HS-5 (cell line): ENCODE measurements around the gene COL5A3.

ENCODE experiments used
- DNase-seq: peaks from one replicate; pipeline ENCODE4 v3.0.0-alpha.2; 2012; ENCODE audit warnings: low read depth

Gene COL5A3

GRCh38 chr19:10010939-10011338 lies 635 bp upstream of the COL5A3 start:
- no peak for DNase-seq

DNA sequence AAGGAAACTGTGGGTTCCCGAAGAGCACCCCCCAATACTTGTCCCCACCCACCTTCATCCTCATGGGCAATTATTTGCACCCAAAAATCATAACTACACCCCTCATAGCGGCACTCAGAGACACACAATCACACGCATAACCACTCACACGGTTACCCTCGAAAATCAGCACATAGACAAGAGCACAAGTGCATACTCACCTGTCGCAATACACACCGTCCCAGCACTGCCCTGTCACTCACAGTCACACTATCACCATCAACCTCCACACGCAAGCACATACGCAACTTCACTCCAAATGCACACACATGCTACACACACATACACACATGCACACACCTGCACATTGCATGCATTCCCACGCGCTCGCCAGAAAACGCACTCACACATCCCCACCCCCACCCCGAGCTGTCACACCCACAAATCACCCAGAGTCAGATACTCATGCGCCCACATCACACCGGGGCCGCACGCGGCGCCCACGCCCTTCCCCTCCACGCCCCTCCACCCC lies 535 bp downstream of the COL5A3 start:
- no peak for DNase-seq

DNA sequence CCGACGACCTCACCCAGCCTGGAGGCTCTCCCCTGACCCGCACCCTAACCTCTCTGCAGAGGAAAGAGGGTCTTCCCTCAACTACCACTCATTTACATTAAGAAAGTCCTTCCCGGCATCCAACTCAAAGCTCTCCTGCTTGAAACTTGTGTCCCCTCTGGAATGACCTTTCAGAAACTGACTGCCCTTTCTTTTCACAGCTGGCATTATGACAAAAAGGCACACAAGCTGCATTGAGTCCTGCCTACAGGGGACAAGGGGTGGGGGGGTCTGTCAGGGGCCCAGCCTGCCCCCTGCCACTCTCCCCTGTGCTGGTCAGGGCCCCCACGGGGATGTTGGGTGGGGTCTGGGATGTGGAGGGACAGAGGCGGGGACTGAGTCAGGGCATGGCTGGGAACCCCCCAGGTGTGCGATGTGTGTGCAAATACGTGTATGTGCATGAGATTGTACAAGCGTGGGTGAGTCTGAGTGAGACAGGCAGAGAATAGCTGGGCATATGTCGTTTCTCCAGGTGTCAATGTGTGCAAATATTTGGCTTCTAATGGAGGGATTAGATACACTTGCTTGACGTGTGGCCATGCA lies 2.0 kb downstream of the COL5A3 start:
- DNase-seq: no peak

- DNase-seq: no peak
These were observed 2.7 kb downstream of the COL5A3 start for GRCh38 chr19:10007371-10008183.

- no peak for DNase-seq
These were observed 3.5 kb downstream of the COL5A3 start for GRCh38 chr19:10006752-10007323.

DNA sequence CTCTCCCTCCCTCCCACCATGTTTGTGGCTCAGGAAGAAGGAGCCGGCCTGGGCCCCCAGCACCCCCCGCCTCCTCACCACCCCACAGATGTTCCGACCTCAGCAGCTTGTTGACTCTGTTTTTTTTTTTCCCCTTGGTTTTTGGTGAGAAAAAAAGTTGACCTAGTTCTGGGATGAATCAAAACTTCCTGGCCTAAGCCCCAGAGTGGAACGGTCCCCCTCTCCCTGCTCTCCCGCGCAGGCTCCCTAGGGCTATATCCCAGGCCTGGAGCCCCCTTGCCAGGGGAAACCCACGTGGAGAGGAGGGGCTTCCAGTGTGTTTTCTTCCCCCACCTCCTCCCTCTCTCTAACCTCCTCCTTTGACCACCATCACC lies 4.0 kb downstream of the COL5A3 start:
- DNase-seq: no peak

DNA sequence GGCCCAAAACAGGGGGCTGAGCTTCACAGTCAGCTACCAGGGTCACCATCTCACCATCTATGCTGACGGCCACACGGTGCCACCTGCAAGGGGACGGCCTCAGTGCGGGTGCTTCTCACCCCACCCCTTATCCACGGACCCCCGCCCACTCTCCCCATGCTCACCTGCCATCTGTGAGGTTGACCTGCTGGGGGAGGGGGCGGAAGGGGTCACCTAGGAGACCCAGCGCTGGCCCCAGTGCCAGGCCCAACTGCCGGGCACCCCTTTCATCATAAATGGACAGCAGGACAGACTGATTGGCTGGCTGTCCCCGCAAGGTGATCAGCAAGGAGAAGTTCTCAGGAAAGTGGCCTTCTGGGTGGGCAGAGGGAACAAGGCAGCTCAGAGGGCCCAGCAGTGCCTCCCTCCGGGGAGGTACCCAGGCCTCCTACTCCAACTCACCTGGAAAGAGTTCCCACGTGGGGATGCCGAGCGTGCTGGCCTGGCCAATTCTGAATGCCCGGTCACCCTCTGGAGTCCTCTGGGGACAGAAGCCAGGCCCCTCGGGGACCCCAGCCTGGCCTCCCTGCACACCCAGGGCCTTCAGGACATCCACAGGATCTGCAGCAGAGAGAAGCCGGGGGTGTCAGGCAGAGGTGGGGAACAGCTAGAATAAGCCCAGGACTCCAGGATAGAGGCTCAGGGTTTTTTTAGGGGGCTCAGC lies 4.5 kb downstream of the COL5A3 start:
- no peak for DNase-seq

GRCh38 chr19:10004617-10005016 lies 5.7 kb downstream of the COL5A3 start:
- DNase-seq: no peak

DNA sequence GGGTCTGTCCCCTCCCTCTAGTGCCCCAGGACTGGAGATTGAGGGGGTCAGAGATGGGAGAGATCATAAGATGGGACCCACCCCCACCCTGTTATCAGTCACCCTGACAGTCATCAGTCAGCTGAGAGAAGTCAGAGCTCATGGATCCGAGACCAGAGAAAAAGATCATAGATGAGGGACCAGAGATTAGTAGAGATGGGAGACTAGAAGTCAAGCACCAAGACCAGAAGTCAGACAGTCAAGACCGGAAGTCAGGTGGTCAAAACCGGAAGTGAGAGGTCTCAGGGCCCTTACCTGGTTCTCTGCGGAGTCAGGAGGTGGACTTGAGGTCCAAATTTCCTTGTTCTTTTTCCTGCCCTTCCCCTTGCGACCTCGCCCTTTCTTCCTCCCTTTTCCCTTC lies 7.0 kb downstream of the COL5A3 start:
- DNase-seq: no peak

- DNase-seq: no peak
These were observed 8.4 kb downstream of the COL5A3 start for GRCh38 chr19:10001899-10002298.

DNA sequence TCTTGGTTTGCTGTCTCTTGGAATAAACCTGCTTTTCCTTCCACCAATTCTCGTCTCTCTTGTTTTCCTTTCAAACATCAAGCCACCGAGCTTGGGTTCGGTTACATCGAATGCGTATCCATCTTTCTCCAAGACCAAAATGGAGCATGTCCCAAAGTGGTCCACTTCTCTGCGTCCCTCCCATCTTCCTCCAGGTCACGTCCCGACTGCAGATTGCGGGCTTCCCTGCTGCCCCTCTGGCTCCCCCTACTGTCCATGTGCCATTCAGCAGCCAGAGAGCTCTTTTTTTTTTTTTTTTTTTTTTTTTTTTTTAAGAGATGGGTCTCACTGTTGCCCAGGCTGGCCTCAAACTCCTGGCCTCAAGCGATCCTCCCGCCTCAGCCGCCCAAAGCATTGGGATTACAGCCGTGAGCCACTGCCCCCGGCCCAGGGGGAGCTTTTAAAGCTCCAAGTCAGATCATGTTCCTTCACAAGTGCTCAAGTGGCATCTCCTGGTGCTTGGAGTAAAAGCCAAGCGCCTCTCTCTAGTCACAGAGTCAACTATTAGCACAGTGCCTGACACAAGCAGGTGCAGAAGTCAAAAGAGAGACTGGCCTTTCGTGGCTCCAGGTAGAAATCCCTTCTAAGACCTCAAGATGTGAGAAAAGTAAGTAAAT lies 10.0 kb downstream of the COL5A3 start:
- DNase-seq: no peak

DNA sequence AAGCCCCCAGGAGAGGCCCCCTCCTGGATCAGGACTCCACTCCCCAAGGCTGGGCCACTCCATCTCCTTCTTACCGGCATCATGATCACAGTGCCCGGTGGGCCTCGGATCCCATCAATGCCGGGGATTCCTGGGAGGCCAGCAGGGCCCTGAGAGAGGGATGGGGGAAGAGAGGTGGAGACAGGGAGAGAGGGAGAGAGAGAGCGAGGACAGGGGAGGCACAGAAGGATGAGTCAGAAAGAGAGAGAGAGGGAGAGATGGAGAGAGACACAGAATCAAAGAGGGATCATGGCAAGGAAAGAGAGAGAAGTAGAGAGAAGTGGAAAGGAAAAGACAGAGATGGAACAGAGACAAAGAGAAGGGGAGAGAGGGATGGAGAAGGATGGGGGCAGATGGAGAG lies 13.8 kb downstream of the COL5A3 start:
- no peak for DNase-seq

GRCh38 chr19:9995999-9996398 lies 14.3 kb downstream of the COL5A3 start:
- no peak for DNase-seq

DNA sequence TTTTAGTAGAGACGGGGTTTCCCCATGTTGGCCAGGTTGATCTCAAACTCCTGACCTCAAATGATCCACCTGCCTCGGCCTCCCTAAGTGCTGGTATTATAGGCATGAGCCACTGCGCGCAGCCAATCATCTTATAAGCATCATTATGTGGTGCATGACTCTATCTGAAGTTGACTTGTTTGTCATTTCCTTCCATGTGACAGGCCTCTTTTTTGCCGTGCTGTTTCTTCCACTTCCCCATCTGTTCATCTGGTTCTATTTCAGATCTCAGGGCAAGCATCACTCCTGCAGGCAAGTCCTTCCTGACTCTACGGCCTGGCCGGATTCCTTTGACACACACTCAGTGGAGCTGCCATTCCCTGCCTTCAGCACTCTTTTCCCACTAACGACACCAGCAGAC lies 15.2 kb downstream of the COL5A3 start:
- no peak for DNase-seq

GRCh38 chr19:9991425-9992191 lies 18.7 kb downstream of the COL5A3 start:
- no peak for DNase-seq

- DNase-seq: no peak
These were observed 20.8 kb downstream of the COL5A3 start for GRCh38 chr19:9989504-9989903.

DNA sequence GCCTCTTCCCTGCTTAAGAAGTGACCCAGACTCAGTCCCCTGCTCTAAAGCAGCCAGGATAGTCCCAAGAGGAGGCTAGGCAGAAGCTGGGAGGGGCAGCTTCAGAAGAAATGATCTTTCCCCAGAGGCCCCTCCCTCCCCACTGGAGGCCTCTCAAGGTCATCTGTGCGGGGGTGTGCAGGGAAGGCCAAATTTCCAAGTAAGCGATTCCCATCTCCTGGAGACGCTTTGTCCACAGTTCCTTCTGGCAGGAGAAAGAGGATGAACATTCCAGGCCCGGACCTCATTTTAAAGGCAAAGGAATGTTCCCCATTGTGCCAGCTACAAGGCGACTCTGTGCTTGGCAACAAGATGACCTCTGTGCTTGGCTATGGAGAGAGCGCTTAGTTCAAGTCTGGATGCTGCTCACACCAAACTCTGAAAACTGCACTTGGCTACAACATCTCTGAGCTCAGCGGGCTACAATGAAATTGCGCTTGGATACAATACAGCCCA lies 23.5 kb downstream of the COL5A3 start:
- DNase-seq: no peak

DNA sequence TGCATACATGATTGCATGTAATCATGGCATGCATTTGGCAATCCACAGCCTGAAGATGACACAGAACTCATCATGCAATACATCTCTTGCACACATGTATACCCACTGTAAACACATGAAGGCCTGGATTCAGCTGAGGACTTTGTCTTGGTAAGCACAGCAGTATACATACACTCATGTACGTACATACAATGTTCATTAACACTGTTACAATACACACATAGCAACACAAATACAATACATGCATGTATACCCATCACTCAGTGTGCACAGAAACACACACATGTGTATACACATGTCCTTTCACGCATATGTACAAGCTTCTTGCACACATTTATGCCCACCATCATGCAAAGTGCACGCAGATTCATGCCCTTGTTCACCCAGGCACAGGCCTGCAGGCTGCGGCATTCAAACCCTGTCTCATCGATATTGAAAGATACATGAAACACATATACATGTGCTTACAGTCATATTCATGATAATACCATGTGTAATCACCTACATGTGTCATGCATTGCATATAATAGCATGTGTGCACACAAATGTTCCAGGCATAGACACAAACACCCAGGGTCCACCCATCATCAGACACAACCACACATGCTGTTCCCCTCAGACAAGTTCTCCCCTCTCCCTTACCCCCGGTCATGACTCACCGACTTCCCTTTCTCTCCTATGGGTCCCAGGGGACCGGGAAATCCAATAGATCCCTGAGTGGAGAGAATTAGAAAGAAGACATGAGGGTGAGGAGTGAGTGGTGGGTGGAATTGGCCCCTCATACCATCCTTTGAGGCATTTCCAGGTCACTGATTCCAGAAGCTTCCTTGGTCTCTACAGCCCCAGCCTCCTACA lies 28.7 kb downstream of the COL5A3 start:
- no peak for DNase-seq

- no peak for DNase-seq
These were observed 38.2 kb downstream of the COL5A3 start for GRCh38 chr19:9972103-9972502.

GRCh38 chr19:9971166-9971897 lies 39.0 kb downstream of the COL5A3 start:
- no peak for DNase-seq
